ENCODE measurements around the gene PCDH9. TPM values are rescaled to one million over a fixed set of nuclear protein-coding genes. Genes with fewer than 3 reads are reported as not detected.

The PCDH9 gene
- total RNA-seq, 1 donor from 2014 or later, result 1.9 TPM

DNA sequence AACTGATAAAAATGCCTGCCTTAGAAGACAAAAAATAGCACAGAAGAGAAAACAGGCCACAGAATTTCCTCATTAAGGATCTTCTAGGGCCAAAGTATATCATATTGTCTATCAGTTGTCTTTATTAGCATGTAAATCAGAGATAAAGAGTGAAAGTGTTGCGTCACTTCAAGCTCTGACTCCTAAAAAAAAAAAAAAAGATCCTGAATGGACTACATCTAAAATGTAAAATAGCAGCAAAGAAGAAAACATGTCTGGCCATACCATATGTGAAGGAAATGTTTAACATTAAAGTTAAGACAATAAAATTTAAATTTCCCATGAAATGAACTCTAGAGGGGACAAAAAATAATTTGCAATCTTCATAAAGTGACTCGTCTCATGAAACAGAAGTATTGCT lies 237.4 kb downstream of the PCDH9 start:
- DNase-seq (ENCODE audit: low spot score), result no peak
- H3K9me3 Mint-ChIP-seq (ENCODE audit: unreplicated experiment), result no peaks in the 10 kb centered on the region
- no peaks in the 10 kb centered on the region for H3K27me3 Mint-ChIP-seq (ENCODE audit: unreplicated experiment)
- H3K36me3 Mint-ChIP-seq (ENCODE audit: low read depth, unreplicated experiment), result no peaks in the 10 kb centered on the region
- TF ChIP-seq CTCF (IDR thresholded peaks at IDR 0.05; ENCODE audit: unreplicated experiment), result no peak
- peaks cover 14% of the 10 kb centered on the region for H3K4me1 Mint-ChIP-seq (ENCODE audit: unreplicated experiment)
- no peak overlapping the region for H3K4me3 Mint-ChIP-seq (ENCODE audit: unreplicated experiment)
- no peak overlapping the region for H3K27ac Mint-ChIP-seq (ENCODE audit: unreplicated experiment)

DNA sequence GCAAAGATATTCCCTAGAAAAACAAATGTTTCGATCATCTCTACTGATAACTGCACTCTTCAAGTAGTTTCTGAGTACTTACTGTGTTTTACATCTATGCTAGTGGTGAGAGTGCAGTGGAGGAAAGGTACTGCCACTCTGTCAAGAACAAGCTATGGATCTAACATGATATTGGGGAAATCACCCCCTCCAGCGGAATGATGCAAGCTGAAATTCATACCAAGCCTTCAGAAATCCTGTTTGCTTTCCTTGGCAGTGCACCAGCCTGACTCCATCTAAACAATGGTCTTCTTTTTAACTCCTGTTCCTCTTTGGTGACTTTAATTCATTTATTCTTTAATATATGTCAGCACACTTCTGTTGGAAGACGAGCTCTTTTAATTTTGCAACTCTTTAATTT lies 238.0 kb downstream of the PCDH9 start:
- DNase-seq (ENCODE audit: low spot score), result no peak
- TF ChIP-seq CTCF (IDR thresholded peaks at IDR 0.05; ENCODE audit: unreplicated experiment), result no peak
- H3K27me3 Mint-ChIP-seq (ENCODE audit: unreplicated experiment), result no peaks in the 10 kb centered on the region
- H3K36me3 Mint-ChIP-seq (ENCODE audit: low read depth, unreplicated experiment), result no peaks in the 10 kb centered on the region
- H3K4me1 Mint-ChIP-seq (ENCODE audit: unreplicated experiment), result peaks cover 13% of the 10 kb centered on the region
- H3K9me3 Mint-ChIP-seq (ENCODE audit: unreplicated experiment), result no peaks in the 10 kb centered on the region
- no peak overlapping the region for H3K27ac Mint-ChIP-seq (ENCODE audit: unreplicated experiment)
- H3K4me3 Mint-ChIP-seq (ENCODE audit: unreplicated experiment), result no peak overlapping the region

- Mint-ChIP-seq H3K36me3 (ENCODE audit: low read depth, unreplicated experiment) (no peaks in the 10 kb centered on the region), H3K27ac (ENCODE audit: unreplicated experiment) (no peak overlapping the region), H3K9me3 (ENCODE audit: unreplicated experiment) (no peaks in the 10 kb centered on the region), H3K4me3 (ENCODE audit: unreplicated experiment) (no peak overlapping the region), H3K4me1 (ENCODE audit: unreplicated experiment) (no peaks in the 10 kb centered on the region), H3K27me3 (ENCODE audit: unreplicated experiment) (no peaks in the 10 kb centered on the region)
- TF ChIP-seq CTCF (IDR thresholded peaks at IDR 0.05; ENCODE audit: unreplicated experiment), result no peak
- no peak for DNase-seq (ENCODE audit: low spot score)
These were observed 245.9 kb downstream of the PCDH9 start for GRCh38 chr13:66984241-66984640.

GRCh38 chr13:66981912-66982311 lies 248.2 kb downstream of the PCDH9 start:
- no peaks in the 10 kb centered on the region for H3K9me3 Mint-ChIP-seq (ENCODE audit: unreplicated experiment)
- no peak for TF ChIP-seq CTCF (IDR thresholded peaks at IDR 0.05; ENCODE audit: unreplicated experiment)
- no peak for DNase-seq (ENCODE audit: low spot score)
- H3K4me3 Mint-ChIP-seq (ENCODE audit: unreplicated experiment), result no peak overlapping the region
- H3K36me3 Mint-ChIP-seq (ENCODE audit: low read depth, unreplicated experiment), result no peaks in the 10 kb centered on the region
- H3K27me3 Mint-ChIP-seq (ENCODE audit: unreplicated experiment), result no peaks in the 10 kb centered on the region
- H3K27ac Mint-ChIP-seq (ENCODE audit: unreplicated experiment), result no peak overlapping the region
- H3K4me1 Mint-ChIP-seq (ENCODE audit: unreplicated experiment), result no peaks in the 10 kb centered on the region

- Mint-ChIP-seq H3K4me3 (ENCODE audit: unreplicated experiment) (no peak overlapping the region), H3K36me3 (ENCODE audit: low read depth, unreplicated experiment) (no peaks in the 10 kb centered on the region), H3K9me3 (ENCODE audit: unreplicated experiment) (no peaks in the 10 kb centered on the region), H3K4me1 (ENCODE audit: unreplicated experiment) (no peaks in the 10 kb centered on the region), H3K27ac (ENCODE audit: unreplicated experiment) (no peak overlapping the region), H3K27me3 (ENCODE audit: unreplicated experiment) (no peaks in the 10 kb centered on the region)
- TF ChIP-seq CTCF (IDR thresholded peaks at IDR 0.05; ENCODE audit: unreplicated experiment), result no peak
- no peak for DNase-seq (ENCODE audit: low spot score)
These were observed 253.0 kb downstream of the PCDH9 start for GRCh38 chr13:66977161-66977560.

Measured in endothelial cell (in vitro differentiated cells).